ENCODE measurements around the gene SLC5A9. TPM values are rescaled to one million over a fixed set of nuclear protein-coding genes. Genes with fewer than 3 reads are reported as not detected.
"Not testable (repeated sequence)": the region's sequence is repeated elsewhere in the genome, so short reads cannot be mapped to it uniquely, and the experiment has no call there.

Gene SLC5A9
- total and polyA plus RNA-seq, 2 experiments from 2014 or later = not detected

GRCh38 chr1:48207536-48208075 is 14.9 kb upstream of the SLC5A9 start:
- Histone ChIP-seq H3K4me2 (ENCODE audit: unreplicated experiment) (no peak overlapping the region), H3K9ac (no peak overlapping the region), H3K27ac (no peak overlapping the region), H3K9me3 (ENCODE audit: low read depth) (no peaks in the 10 kb centered on the region), H3K4me1 (ENCODE audit: insufficient read depth) (peaks cover 3% of the 10 kb centered on the region), H3K36me3 (ENCODE audit: low read depth) (no peaks in the 10 kb centered on the region), H3K27me3 (replicated peaks; ENCODE audit: insufficient read depth) (peaks cover 23% of the 10 kb centered on the region), H3F3A (ENCODE audit: insufficient read depth) (peaks cover 6% of the 10 kb centered on the region), H3K79me2 (ENCODE audit: insufficient read depth) (no peaks in the 10 kb centered on the region), H3K4me3 (no peak overlapping the region), H3K9me2 (ENCODE audit: insufficient read depth) (no peaks in the 10 kb centered on the region), H2AFZ (no peak overlapping the region), H4K20me1 (ENCODE audit: insufficient read depth) (no peaks in the 10 kb centered on the region)
- no peak for DNase-seq
- TF ChIP-seq EZH2 (IDR thresholded peaks at IDR 0.05; ENCODE audit: insufficient read depth, poor library complexity, severe bottlenecking) (no peak), EZH2phosphoT487 (IDR thresholded peaks at IDR 0.05; ENCODE audit: insufficient read depth, low read depth) (no peak)
- whole genome bisulfite sequencing, 2 experiments (ENCODE audit: low coverage in 1 of 2, low lambda C conversion rate in 2 of 2, missing lambda C conversion rate in 2 of 2) = 54 to 69% methylated on average over 3 of the region's 3 CpGs
- in situ Hi-C loops (cut with MboI) = no loop called here

DNA sequence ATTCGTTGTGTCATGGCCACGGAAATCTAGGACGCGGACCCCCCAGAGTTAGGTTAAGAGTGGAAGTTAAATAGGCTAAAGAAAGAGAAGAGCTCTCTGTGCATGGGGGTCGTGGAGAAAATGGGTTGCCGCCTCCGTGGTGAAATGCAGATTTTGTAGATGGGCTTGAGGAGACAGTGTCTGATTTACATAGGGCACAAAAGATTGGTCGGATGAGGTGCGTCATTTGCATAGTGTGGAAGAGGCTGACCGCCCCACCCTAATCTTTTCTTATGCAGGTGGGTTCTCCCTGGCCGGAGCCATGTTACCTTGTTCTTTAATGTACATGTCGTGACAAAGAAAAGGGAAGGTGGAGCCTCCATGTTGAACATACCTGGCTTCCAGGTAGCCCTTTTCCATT is 14.3 kb upstream of the SLC5A9 start:
- Histone ChIP-seq H3K27ac (no peak overlapping the region), H3K79me2 (ENCODE audit: insufficient read depth) (no peaks in the 10 kb centered on the region), H3F3A (ENCODE audit: insufficient read depth) (0 out of 2 replicates have a peak, but pooled peaks cover under 1% of the 10 kb centered on the region), H3K4me3 (no peak overlapping the region), H3K9me3 (ENCODE audit: low read depth) (no peaks in the 10 kb centered on the region), H3K9ac (no peak overlapping the region), H4K20me1 (ENCODE audit: insufficient read depth) (no peaks in the 10 kb centered on the region), H3K27me3 (replicated peaks; ENCODE audit: insufficient read depth) (peaks cover 23% of the 10 kb centered on the region), H2AFZ (no peak overlapping the region), H3K4me2 (ENCODE audit: unreplicated experiment) (no peak overlapping the region), H3K9me2 (ENCODE audit: insufficient read depth) (no peaks in the 10 kb centered on the region), H3K36me3 (ENCODE audit: low read depth) (no peaks in the 10 kb centered on the region), H3K4me1 (ENCODE audit: insufficient read depth) (no peaks in the 10 kb centered on the region)
- in situ Hi-C loops (cut with MboI) = no loop called here
- TF ChIP-seq EZH2phosphoT487 (IDR thresholded peaks at IDR 0.05; ENCODE audit: insufficient read depth, low read depth) = no peak
- no peak for TF ChIP-seq EZH2 (IDR thresholded peaks at IDR 0.05; ENCODE audit: insufficient read depth, poor library complexity, severe bottlenecking)
- 63 to 68% methylated on average over 12 of the region's 12 CpGs for WGBS, 2 experiments (ENCODE audit: low coverage in 1 of 2, low lambda C conversion rate in 2 of 2, missing lambda C conversion rate in 2 of 2)
- no peak for DNase-seq

- Histone ChIP-seq H3K4me3 (no peak overlapping the region), H4K20me1 (ENCODE audit: insufficient read depth) (no peaks in the 10 kb centered on the region), H2AFZ (no peak overlapping the region), H3K27me3 (replicated peaks; ENCODE audit: insufficient read depth) (peaks cover 23% of the 10 kb centered on the region), H3K4me1 (ENCODE audit: insufficient read depth) (no peaks in the 10 kb centered on the region), H3K9me3 (ENCODE audit: low read depth) (no peaks in the 10 kb centered on the region), H3K79me2 (ENCODE audit: insufficient read depth) (no peaks in the 10 kb centered on the region), H3K27ac (no peak overlapping the region), H3F3A (ENCODE audit: insufficient read depth) (no peaks in the 10 kb centered on the region), H3K36me3 (ENCODE audit: low read depth) (no peaks in the 10 kb centered on the region), H3K4me2 (ENCODE audit: unreplicated experiment) (no peak overlapping the region), H3K9ac (no peak overlapping the region), H3K9me2 (ENCODE audit: insufficient read depth) (no peaks in the 10 kb centered on the region)
- TF ChIP-seq EZH2 (IDR thresholded peaks at IDR 0.05; ENCODE audit: insufficient read depth, poor library complexity, severe bottlenecking) = no peak
- no peak for TF ChIP-seq EZH2phosphoT487 (IDR thresholded peaks at IDR 0.05; ENCODE audit: insufficient read depth, low read depth)
- WGBS, 2 experiments (ENCODE audit: low coverage in 1 of 2, low lambda C conversion rate in 2 of 2, missing lambda C conversion rate in 2 of 2) = 52 to 57% methylated on average over 4 of the region's 4 CpGs
- no peak for DNase-seq
- in situ Hi-C loops (cut with MboI) = no loop called here
These were observed 13.9 kb upstream of the SLC5A9 start for GRCh38 chr1:48208652-48209051.

DNA sequence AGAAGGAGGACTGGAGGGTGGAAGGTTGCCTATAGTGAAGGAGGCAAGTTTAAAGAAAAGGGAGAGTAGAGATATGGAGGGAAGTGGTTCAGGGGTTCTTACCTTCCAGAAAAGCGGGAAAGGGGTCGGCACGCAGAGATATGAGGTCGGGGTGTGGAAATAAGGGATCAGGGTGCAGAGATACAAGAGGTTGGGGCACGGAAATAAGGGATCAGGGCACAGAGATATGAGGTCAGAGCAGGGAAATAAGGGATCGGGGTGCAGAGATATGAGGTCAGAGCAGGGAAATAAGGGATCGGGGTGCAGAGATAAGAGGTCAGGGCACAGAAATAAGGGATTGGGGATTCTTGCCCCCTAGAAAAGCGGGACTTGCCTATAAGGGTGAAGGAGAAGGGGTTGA is 9.1 kb upstream of the SLC5A9 start:
- in situ Hi-C loops (cut with MboI); H3K79me2 ChIP-seq (ENCODE audit: insufficient read depth); DNase-seq; H3K9me3 ChIP-seq (ENCODE audit: low read depth); H3K4me1 ChIP-seq (ENCODE audit: insufficient read depth); H3K27ac ChIP-seq; H3K36me3 ChIP-seq (ENCODE audit: low read depth); H3K4me2 ChIP-seq (ENCODE audit: unreplicated experiment); H2AFZ ChIP-seq; H3K9ac ChIP-seq; H3K27me3 ChIP-seq (replicated peaks; ENCODE audit: insufficient read depth); H3K4me3 ChIP-seq; H3F3A ChIP-seq (ENCODE audit: insufficient read depth); H4K20me1 ChIP-seq (ENCODE audit: insufficient read depth); H3K9me2 ChIP-seq (ENCODE audit: insufficient read depth): not testable (repeated sequence)
- WGBS, 2 experiments (ENCODE audit: low coverage in 1 of 2, low lambda C conversion rate in 2 of 2, missing lambda C conversion rate in 2 of 2) = 60 to 61% methylated on average over 8 of the region's 8 CpGs

- H3F3A ChIP-seq (ENCODE audit: insufficient read depth); H3K9me3 ChIP-seq (ENCODE audit: low read depth); H3K4me2 ChIP-seq (ENCODE audit: unreplicated experiment); H3K79me2 ChIP-seq (ENCODE audit: insufficient read depth); H3K9ac ChIP-seq; H3K4me3 ChIP-seq; H3K9me2 ChIP-seq (ENCODE audit: insufficient read depth); H4K20me1 ChIP-seq (ENCODE audit: insufficient read depth); H2AFZ ChIP-seq; H3K27me3 ChIP-seq (replicated peaks; ENCODE audit: insufficient read depth); H3K36me3 ChIP-seq (ENCODE audit: low read depth); H3K4me1 ChIP-seq (ENCODE audit: insufficient read depth); in situ Hi-C loops (cut with MboI); H3K27ac ChIP-seq; DNase-seq: not testable (repeated sequence)
- WGBS, 2 experiments (ENCODE audit: low coverage in 1 of 2, low lambda C conversion rate in 2 of 2, missing lambda C conversion rate in 2 of 2) = 53 to 56% methylated on average over 6 of the region's 6 CpGs
These were observed 8.2 kb upstream of the SLC5A9 start for GRCh38 chr1:48214366-48214765.

Measured in GM23248 (cell line).